HG02623 (cell line): Measurements from ENCODE around the gene VWC2L.

ENCODE experiments used
- ATAC-seq: cut with Tn5 transposase; IDR thresholded peaks from one replicate; pipeline ENCODE4 v1.9.1; 2021; ENCODE audit warnings: moderate library complexity; ENCODE audit not compliant: unreplicated experiment

Gene VWC2L

GRCh38 chr2:214533541-214533940, 122.7 kb downstream of the VWC2L start:
- ATAC-seq, result no peak

- no peak for ATAC-seq
Observed at GRCh38 chr2:214536625-214537024, 125.8 kb downstream of the VWC2L start.

- no peak for ATAC-seq
Observed at GRCh38 chr2:214537929-214538328, 127.1 kb downstream of the VWC2L start.

GRCh38 chr2:214542295-214542694, 131.4 kb downstream of the VWC2L start:
- no peak for ATAC-seq

- ATAC-seq, result no peak
Observed at GRCh38 chr2:214542866-214543265, 132.0 kb downstream of the VWC2L start.

- ATAC-seq, result no peak
Observed at GRCh38 chr2:214543386-214543955, 132.6 kb downstream of the VWC2L start.

GRCh38 chr2:214545898-214546542, 135.2 kb downstream of the VWC2L start:
- no peak for ATAC-seq

- no peak for ATAC-seq
Observed at GRCh38 chr2:214547931-214548330, 137.1 kb downstream of the VWC2L start.

GRCh38 chr2:214549946-214550345, 139.1 kb downstream of the VWC2L start:
- no peak for ATAC-seq

- no peak for ATAC-seq
Observed at GRCh38 chr2:214550786-214551185, 139.9 kb downstream of the VWC2L start.

GRCh38 chr2:214557884-214558283, 147.0 kb downstream of the VWC2L start:
- ATAC-seq, result no peak

GRCh38 chr2:214558341-214558740, 147.5 kb downstream of the VWC2L start:
- no peak for ATAC-seq

GRCh38 chr2:214560176-214560575, 149.3 kb downstream of the VWC2L start:
- ATAC-seq, result no peak

- ATAC-seq, result no peak
Observed at GRCh38 chr2:214560618-214561190, 149.8 kb downstream of the VWC2L start.

GRCh38 chr2:214565246-214565645, 154.4 kb downstream of the VWC2L start:
- ATAC-seq, result no peak

GRCh38 chr2:214566457-214566856, 155.6 kb downstream of the VWC2L start:
- no peak for ATAC-seq

GRCh38 chr2:214569419-214570035, 158.7 kb downstream of the VWC2L start:
- ATAC-seq, result no peak

GRCh38 chr2:214574084-214574781, 163.4 kb downstream of the VWC2L start:
- no peak for ATAC-seq

GRCh38 chr2:214575030-214575429, 164.2 kb downstream of the VWC2L start:
- no peak for ATAC-seq

- ATAC-seq, result no peak
Observed at GRCh38 chr2:214575465-214575864, 164.6 kb downstream of the VWC2L start.

GRCh38 chr2:214577769-214578168, 166.9 kb downstream of the VWC2L start:
- ATAC-seq, result no peak

GRCh38 chr2:214578442-214578841, 167.6 kb downstream of the VWC2L start:
- no peak for ATAC-seq
